ENCODE measurements around the gene LSM14A. TPM values are rescaled to one million over a fixed set of nuclear protein-coding genes. Genes with fewer than 3 reads are reported as not detected.

LSM14A gene
- polyA plus RNA-seq, 1 experiment = 79.6 TPM

DNA sequence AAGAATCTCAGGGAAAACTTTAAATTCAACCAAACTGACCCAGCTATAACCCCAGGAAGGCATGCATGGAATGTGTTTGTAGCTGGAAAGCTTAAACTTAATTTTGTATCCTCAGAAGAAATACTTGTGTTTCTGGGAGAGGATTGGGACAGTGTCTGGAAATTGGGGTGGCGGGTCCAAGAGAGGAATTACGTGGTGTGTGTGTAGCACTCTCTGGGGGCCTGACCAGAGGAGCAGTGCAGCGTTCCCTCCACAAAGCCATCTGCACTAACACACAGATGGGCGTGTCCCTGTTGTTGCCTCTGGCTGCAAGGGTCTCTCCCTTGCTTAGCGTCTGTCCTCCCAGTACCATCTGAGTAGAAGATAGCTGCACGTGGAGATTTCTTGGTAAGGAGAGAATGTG, 88.5 kb downstream of the LSM14A start:
- ChIA-PET CTCF (interaction anchor here (2.1 kb wide), 1 partner anchor 75 kb away, joined by 5 read pairs; no protein-coding TSS in a partner anchor), POLR2A (interaction anchor here (0.5 kb wide), 1 partner anchor 43 kb away, joined by 7 read pairs; no protein-coding TSS in a partner anchor)
- TF ChIP-seq, protein P1, sequence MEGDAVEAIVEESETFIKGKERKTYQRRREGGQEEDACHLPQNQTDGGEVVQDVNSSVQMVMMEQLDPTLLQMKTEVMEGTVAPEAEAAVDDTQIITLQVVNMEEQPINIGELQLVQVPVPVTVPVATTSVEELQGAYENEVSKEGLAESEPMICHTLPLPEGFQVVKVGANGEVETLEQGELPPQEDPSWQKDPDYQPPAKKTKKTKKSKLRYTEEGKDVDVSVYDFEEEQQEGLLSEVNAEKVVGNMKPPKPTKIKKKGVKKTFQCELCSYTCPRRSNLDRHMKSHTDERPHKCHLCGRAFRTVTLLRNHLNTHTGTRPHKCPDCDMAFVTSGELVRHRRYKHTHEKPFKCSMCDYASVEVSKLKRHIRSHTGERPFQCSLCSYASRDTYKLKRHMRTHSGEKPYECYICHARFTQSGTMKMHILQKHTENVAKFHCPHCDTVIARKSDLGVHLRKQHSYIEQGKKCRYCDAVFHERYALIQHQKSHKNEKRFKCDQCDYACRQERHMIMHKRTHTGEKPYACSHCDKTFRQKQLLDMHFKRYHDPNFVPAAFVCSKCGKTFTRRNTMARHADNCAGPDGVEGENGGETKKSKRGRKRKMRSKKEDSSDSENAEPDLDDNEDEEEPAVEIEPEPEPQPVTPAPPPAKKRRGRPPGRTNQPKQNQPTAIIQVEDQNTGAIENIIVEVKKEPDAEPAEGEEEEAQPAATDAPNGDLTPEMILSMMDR (IDR thresholded peaks at IDR 0.05; ENCODE audit: insufficient read depth, low read depth, low read length) = no peak
- DNase-seq (ENCODE audit: low read depth) = no peak
- no peaks in the 10 kb centered on the region for H3K27me3 ChIP-seq (ENCODE audit: control insufficient read depth, insufficient read depth, low read length)
- peaks cover 1% of the 10 kb centered on the region; the same call in 1 of the 2 replicates for H3K36me3 ChIP-seq (ENCODE audit: control insufficient read depth, insufficient read depth, low read length)
- H3K4me3 ChIP-seq (ENCODE audit: low read depth, low read length) = no peak overlapping the region

DNA sequence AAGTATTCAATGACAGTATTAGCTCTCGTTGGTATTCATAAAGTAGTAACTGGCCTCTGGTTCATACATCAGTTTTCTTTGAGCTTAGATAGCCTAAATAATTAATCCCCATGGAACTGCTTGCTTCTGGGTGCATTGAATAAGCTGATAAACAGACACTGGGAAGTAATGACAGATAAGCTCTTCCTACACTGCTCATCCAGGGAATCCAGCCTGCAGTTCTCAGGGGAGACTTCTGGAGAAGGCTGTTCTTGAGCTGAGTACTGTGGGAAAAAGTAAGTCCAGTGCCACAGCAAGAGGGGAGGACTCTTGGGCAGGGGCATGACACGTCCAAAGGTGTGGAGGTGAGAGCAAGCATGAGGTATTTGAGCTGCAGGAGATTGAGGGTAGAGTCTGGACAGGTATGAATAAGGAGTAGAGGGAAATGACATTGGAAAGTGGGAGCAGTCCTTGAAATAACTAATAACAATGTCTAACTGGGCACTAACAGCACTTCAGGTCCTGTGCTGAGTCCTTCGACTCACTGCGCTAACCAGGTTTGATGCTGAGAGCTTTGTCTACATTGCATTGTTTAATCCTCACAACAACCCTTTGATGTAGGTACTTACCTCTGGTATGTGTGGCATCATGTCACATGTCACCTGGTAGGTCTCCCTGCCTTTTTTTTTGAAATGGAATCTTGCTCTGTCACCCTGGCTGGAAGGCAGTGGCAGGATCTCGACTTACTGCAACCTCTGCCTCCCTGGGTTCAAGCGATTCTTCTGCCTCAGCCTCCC, 89.2 kb downstream of the LSM14A start:
- Histone ChIP-seq H3K27me3 (ENCODE audit: control insufficient read depth, insufficient read depth, low read length) (no peaks in the 10 kb centered on the region), H3K36me3 (ENCODE audit: control insufficient read depth, insufficient read depth, low read length) (peaks cover 3% of the 10 kb centered on the region; the same call in 1 of the 2 replicates), H3K4me3 (ENCODE audit: low read depth, low read length) (no peak overlapping the region)
- TF ChIP-seq, protein P1 (IDR thresholded peaks at IDR 0.05; ENCODE audit: insufficient read depth, low read depth, low read length) = no peak
- CTCF ChIA-PET = interaction anchor here (0.6 to 2.1 kb wide), 4 partner anchors 13 to 74 kb away, joined by 3 to 7 read pairs (median 4); no protein-coding TSS in a partner anchor
- DNase-seq (ENCODE audit: low read depth) = no peak
- POLR2A ChIA-PET = interaction anchor here (0.5 kb wide), 1 partner anchor 44 kb away, joined by 7 read pairs; no protein-coding TSS in a partner anchor

DNA sequence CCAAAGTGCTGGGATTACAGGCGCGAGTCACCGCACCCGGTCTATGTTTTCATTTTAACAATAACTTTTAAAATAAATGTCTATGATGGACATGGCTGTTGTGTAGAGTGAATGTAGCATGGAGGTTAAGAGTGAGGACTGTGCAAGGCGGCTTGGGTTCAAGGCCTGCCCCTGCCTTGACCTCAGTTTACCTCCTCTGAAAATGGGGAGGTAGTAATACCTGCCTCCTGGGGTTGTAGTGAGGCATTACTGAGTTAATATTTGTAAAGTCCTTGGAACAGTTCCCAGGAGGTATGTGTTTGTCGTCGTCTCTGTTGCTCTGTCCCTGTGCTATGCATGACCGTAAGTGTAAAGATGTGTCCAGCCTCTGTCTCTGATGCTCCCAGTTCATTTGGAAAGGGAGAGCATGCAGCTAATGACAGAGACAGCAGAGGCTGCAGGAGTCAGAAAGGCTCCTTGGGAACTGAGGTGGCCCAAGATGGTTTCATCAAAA, 91.5 kb downstream of the LSM14A start:
- Histone ChIP-seq H3K36me3 (ENCODE audit: control insufficient read depth, insufficient read depth, low read length) (peaks cover 3% of the 10 kb centered on the region), H3K4me3 (ENCODE audit: low read depth, low read length) (no peak overlapping the region), H3K27me3 (ENCODE audit: control insufficient read depth, insufficient read depth, low read length) (no peaks in the 10 kb centered on the region)
- POLR2A ChIA-PET = no interaction called here
- TF ChIP-seq, protein P1 (IDR thresholded peaks at IDR 0.05; ENCODE audit: insufficient read depth, low read depth, low read length) = no peak
- CTCF ChIA-PET = no interaction called here
- DNase-seq (ENCODE audit: low read depth) = no peak

DNA sequence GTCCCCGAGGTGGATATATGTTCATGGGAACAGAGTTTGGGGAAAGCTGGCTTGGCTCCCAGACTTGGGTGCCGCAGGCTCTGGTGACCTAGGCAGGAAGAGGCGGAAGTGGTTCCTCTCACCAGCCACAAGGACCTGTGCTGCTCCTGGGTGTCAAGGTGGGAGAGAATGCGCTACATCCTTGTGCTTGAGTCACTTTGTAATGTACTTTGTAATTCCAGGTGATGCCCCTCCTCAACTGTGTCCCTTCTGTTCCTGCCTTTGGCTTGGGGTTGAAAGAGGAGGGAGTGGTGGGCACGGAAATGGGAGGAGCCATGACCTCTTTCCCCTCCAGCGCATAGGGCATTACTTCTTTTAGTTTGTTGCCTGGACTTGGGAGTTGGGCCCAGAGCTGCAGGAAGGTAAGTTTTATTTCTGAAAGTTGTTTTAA, 92.9 kb downstream of the LSM14A start:
- no peak for DNase-seq (ENCODE audit: low read depth)
- ChIA-PET CTCF (interaction anchor here (1.0 kb wide), 2 partner anchors 9 to 21 kb away, joined by 3 read pairs; no protein-coding TSS in a partner anchor), POLR2A (interaction anchor here (0.6 kb wide), 1 partner anchor 61 kb away, joined by 3 read pairs; no protein-coding TSS in a partner anchor)
- Histone ChIP-seq H3K4me3 (ENCODE audit: low read depth, low read length) (no peak overlapping the region), H3K27me3 (ENCODE audit: control insufficient read depth, insufficient read depth, low read length) (no peaks in the 10 kb centered on the region), H3K36me3 (ENCODE audit: control insufficient read depth, insufficient read depth, low read length) (peaks cover 3% of the 10 kb centered on the region)
- TF ChIP-seq, protein P1 (IDR thresholded peaks at IDR 0.05; ENCODE audit: insufficient read depth, low read depth, low read length) = no peak

DNA sequence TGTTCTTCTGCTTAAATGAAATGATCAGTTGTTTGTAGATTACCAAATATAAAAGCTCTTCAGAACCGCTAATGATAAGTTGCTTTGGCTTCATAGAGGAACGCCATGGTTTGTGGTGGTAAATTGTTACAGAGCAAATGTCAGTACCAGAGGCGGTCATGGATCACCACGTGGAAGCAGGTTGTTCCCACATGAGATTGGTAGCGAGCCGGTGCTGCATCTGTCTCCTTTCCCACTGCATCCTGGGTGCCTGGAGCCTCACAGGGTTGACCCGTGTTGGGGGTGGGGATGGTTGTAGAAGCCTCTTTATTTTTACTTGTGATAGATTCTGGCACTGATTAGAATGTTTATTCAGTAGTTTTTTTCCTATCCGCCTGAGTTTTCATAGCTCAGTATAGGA, 96.8 kb downstream of the LSM14A start:
- Histone ChIP-seq H3K4me3 (ENCODE audit: low read depth, low read length) (no peak overlapping the region), H3K36me3 (ENCODE audit: control insufficient read depth, insufficient read depth, low read length) (peaks cover 3% of the 10 kb centered on the region), H3K27me3 (ENCODE audit: control insufficient read depth, insufficient read depth, low read length) (no peaks in the 10 kb centered on the region)
- ChIA-PET POLR2A (no interaction called here), CTCF (interaction anchor here (1.1 kb wide), 1 partner anchor 67 kb away, joined by 3 read pairs; no protein-coding TSS in a partner anchor)
- TF ChIP-seq, protein P1 (IDR thresholded peaks at IDR 0.05; ENCODE audit: insufficient read depth, low read depth, low read length) = no peak
- DNase-seq (ENCODE audit: low read depth) = no peak
